GM12878 (cell line): Measurements from ENCODE around the gene EEPD1. TPM values are rescaled to one million over a fixed set of nuclear protein-coding genes. Genes with fewer than 3 reads are reported as not detected.

ENCODE experiments used
- ATAC-seq: fragments of 200-7000 bp; cut with Tn5 transposase; 3 replicates; pipeline ENCODE4 v1.9.1; 2020; ENCODE audit warnings: mild to moderate bottlenecking, moderate library complexity
- BruUV-seq: library from RNA; stranded (reverse); fragments of 400-500 nt; replicated peaks from 2 replicates; lab custom pipeline; 2021; lab: Mats Ljungman, UMichigan
- CTCF ChIA-PET: fragments of 300-600 bp; sonication (Branson Sonifier 250); formaldehyde crosslinking; extraction: SDS; loops from one replicate; lab custom pipeline; 2021; ENCODE audit warnings: inconsistent platforms; lab: Yijun Ruan, JAX
- POLR2A ChIA-PET: fragments of 350-600 bp; formaldehyde crosslinking; extraction: SDS; loops from one replicate; lab custom pipeline; 2021; ENCODE audit warnings: inconsistent platforms; lab: Charles Lee
- RAD21 ChIA-PET: fragments of 300-600 bp; sonication (Branson Sonifier 250); formaldehyde crosslinking; loops from one replicate; lab custom pipeline; 2023; ENCODE audit warnings: antibody characterized with exemption; ENCODE audit not compliant: unreplicated experiment; lab: Charles Lee
- SMC1A ChIA-PET: fragments of 300-600 bp; sonication (Branson Sonifier 250); formaldehyde crosslinking; loops from one replicate; lab custom pipeline; 2023; ENCODE audit not compliant: unreplicated experiment, uncharacterized antibody; lab: Charles Lee
- DNase-seq: peaks from one replicate; pipeline ENCODE4 v3.0.0-alpha.2; 2011; ENCODE audit warnings: low read depth, low spot score
- FAIRE-seq: peaks from 3 replicates; lab custom pipeline; 2011; peaks lifted over from hg19 to GRCh38; lab: Jason Lieb, UNC
- H2AFZ ChIP-seq: 2 replicates; pipeline ENCODE4 v1.6.0; 2011; ENCODE audit warnings: low read depth, low read length, control low read depth; ENCODE audit not compliant: control insufficient read depth
- H3K27ac ChIP-seq: 2 replicates; pipeline ENCODE4 v1.5.1; 2011; ENCODE audit warnings: control low read depth; ENCODE audit not compliant: control insufficient read depth, insufficient read depth
- H3K27me3 ChIP-seq, 2 experiments: replicated peaks in 1 of 2; 2 replicates each; pipeline versions ENCODE4 v1.6.0 to v1.6.1; 2011; ENCODE audit warnings: low read length in 1 of 2; ENCODE audit not compliant: control insufficient read depth in 2 of 2, insufficient read depth in 2 of 2
- H3K36me3 ChIP-seq, 2 experiments: 2 replicates each; pipeline ENCODE4 v1.5.1; 2011; ENCODE audit warnings: low read length in 1 of 2; ENCODE audit not compliant: control insufficient read depth in 2 of 2, insufficient read depth in 2 of 2
- H3K4me1 ChIP-seq: 2 replicates; pipeline ENCODE4 v1.6.1; 2011; ENCODE audit warnings: mild to moderate bottlenecking, low read length, moderate library complexity, mixed read lengths; ENCODE audit not compliant: control insufficient read depth, insufficient read depth
- H3K4me2 ChIP-seq: 2 replicates; pipeline ENCODE4 v1.6.0; 2011; ENCODE audit warnings: control low read depth; ENCODE audit not compliant: control insufficient read depth, insufficient read depth
- H3K4me3 ChIP-seq: fragments of 200-600 bp; sonication (generic); 2 replicates; pipeline ENCODE4 v1.5.1; 2016
- H3K79me2 ChIP-seq: 2 replicates; pipeline ENCODE4 v1.6.0; 2011; ENCODE audit warnings: low read length; ENCODE audit not compliant: control insufficient read depth, insufficient read depth
- H3K9ac ChIP-seq: 2 replicates; pipeline ENCODE4 v1.8.0; 2011; ENCODE audit warnings: low read length, control low read depth, mixed read lengths; ENCODE audit not compliant: control insufficient read depth, insufficient read depth
- H3K9me3 ChIP-seq: replicated peaks from 3 replicates; pipeline ENCODE4 v1.5.1; 2011; ENCODE audit warnings: mild to moderate bottlenecking, low read length; ENCODE audit not compliant: control insufficient read depth, insufficient read depth
- H4K20me1 ChIP-seq: 2 replicates; pipeline ENCODE4 v1.6.0; 2011; ENCODE audit not compliant: control insufficient read depth, insufficient read depth
- BHLHE40 ChIP-seq, 2 experiments: fragments of 450-650 bp in 1 of 2; IDR thresholded peaks; 2 replicates each; pipeline ENCODE4 v1.6.1; 2011 to 2017; ENCODE audit warnings: low read depth in 2 of 2, borderline replicate concordance in 1 of 2, improper control_type of control experiment in 1 of 2, low read length in 1 of 2, mild to moderate bottlenecking in 1 of 2
- CHD4 ChIP-seq: fragments of 200-600 bp; sonication (generic); IDR thresholded peaks from 2 replicates; pipeline ENCODE4 v1.6.1; 2016; ENCODE audit warnings: mild to moderate bottlenecking
- CUX1 ChIP-seq: IDR thresholded peaks from 2 replicates; pipeline ENCODE4 v1.6.1; 2012; ENCODE audit warnings: improper control_type of control experiment, low read depth, low read length; ENCODE audit not compliant: insufficient replicate concordance
- E4F1 ChIP-seq: fragments of 450-650 bp; IDR thresholded peaks from 2 replicates; pipeline ENCODE4 v1.6.1; 2018; ENCODE audit warnings: borderline replicate concordance, mild to moderate bottlenecking; ENCODE audit not compliant: partially characterized antibody
- NFYB ChIP-seq: IDR thresholded peaks from 2 replicates; pipeline ENCODE4 v1.6.1; 2011; ENCODE audit warnings: low read depth, mild to moderate bottlenecking, low read length, improper control_type of control experiment, moderate library complexity; ENCODE audit not compliant: insufficient read depth
- PBX3 ChIP-seq: IDR thresholded peaks from 2 replicates; pipeline ENCODE4 v1.6.1; 2011; ENCODE audit warnings: mild to moderate bottlenecking, low read depth, low read length, moderate library complexity; ENCODE audit not compliant: insufficient replicate concordance
- SMC3 ChIP-seq: IDR thresholded peaks from 2 replicates; pipeline ENCODE4 v1.6.1; 2011; ENCODE audit warnings: low read length, improper control_type of control experiment, borderline replicate concordance
- SRF ChIP-seq, 2 experiments: IDR thresholded peaks; 2 replicates each; pipeline ENCODE4 v1.6.1; 2011; ENCODE audit warnings: low read depth in 2 of 2, low read length in 2 of 2, mild to moderate bottlenecking in 1 of 2, moderate library complexity in 1 of 2
- STAT3 ChIP-seq: IDR thresholded peaks from 2 replicates; pipeline ENCODE4 v1.6.1; 2011; ENCODE audit warnings: low read depth, low read length, improper control_type of control experiment
- SUPT20H ChIP-seq: IDR thresholded peaks from 2 replicates; pipeline ENCODE4 v1.6.1; 2011; ENCODE audit warnings: low read depth, mild to moderate bottlenecking, low read length, moderate library complexity, borderline replicate concordance; ENCODE audit not compliant: control insufficient read depth
- YY1 ChIP-seq: IDR thresholded peaks from 2 replicates; pipeline ENCODE4 v1.6.1; 2011; ENCODE audit warnings: low read depth, mild to moderate bottlenecking, low read length
- ZNF217 ChIP-seq: fragments of 450-650 bp; IDR thresholded peaks from 2 replicates; pipeline ENCODE4 v1.6.1; 2017; ENCODE audit warnings: antibody characterized with exemption, mild to moderate bottlenecking
- ZNF24 ChIP-seq: fragments of 450-650 bp; IDR thresholded peaks from 2 replicates; pipeline ENCODE4 v1.6.1; 2017; ENCODE audit warnings: antibody characterized with exemption, mild to moderate bottlenecking
- ZSCAN29 ChIP-seq: fragments of 450-650 bp; IDR thresholded peaks from 2 replicates; pipeline ENCODE4 v1.6.1; 2017; ENCODE audit warnings: mild to moderate bottlenecking, moderate library complexity
- WGBS: methylation state at CpG from one replicate; pipeline ENCODE4 v1.1.6; 2016; ENCODE audit warnings: low lambda C conversion rate; ENCODE audit not compliant: insufficient replicate concordance, insufficient coverage; ENCODE audit errors: missing lambda C conversion rate; 5-methylcytosine and 5-hydroxymethylcytosine counted together
- in situ Hi-C: fragments of 300-500 bp; cut with MboI; formaldehyde crosslinking; loops from 9 replicates; pipeline ENCODE4 v1.14.3; 2018; ENCODE audit warnings: mixed read lengths
- intact Hi-C: fragments of 100-400 bp; cut with micrococcal nuclease; formaldehyde crosslinking; loops from one replicate; pipeline ENCODE4 v1.14.2; 2022; ENCODE audit not compliant: unreplicated experiment
- polyA plus RNA-seq, 11 experiments: library from polyadenylated mRNA; depleted of rRNA in 4 of 11; unstranded in 6 of 11; stranded (reverse) in 5 of 11; fragments of >200 nt; fragmentation: Nextera tagmentation in 4 of 11; fragmentation: Illumina TruSeq in 1 of 11; extraction: Ambion mirVana in 4 of 11; extraction: Trizol in 1 of 11; gene quantifications; 1 replicate in 1 of 11; 2 replicates in 10 of 11; pipeline versions ENCODE4 v1.2.1 to v1.2.3, GENCODE V29; 2011 to 2016; ENCODE audit warnings: inconsistent platforms in 2 of 11, missing spikeins in 2 of 11, low read depth in 1 of 11
- total RNA-seq, 4 experiments: library from RNA; depleted of rRNA in 3 of 4; stranded (reverse); fragments of >200 nt in 3 of 4; fragmentation: Illumina TruSeq in 1 of 4; extraction: Trizol in 1 of 4; gene quantifications; 2 replicates each; pipeline versions ENCODE4 v1.2.1 to v1.2.3, GENCODE V29; 2013 to 2021

EEPD1 gene
- total and polyA plus RNA-seq, 10 of the 15 experiments (the other 5 are each of a cell fraction or from before 2014, with no cell fraction given): 0.24 to 2.8 (median 0.86) TPM; not detected in 1

- Histone ChIP-seq H3K4me2 (no peak overlapping the region), H3K36me3 (no peaks in the 10 kb centered on the region), H3K27ac (no peak overlapping the region), H3K27me3 (no peaks in the 10 kb centered on the region; a peak in 1 of 4 replicates), H3K79me2 (no peaks in the 10 kb centered on the region), H2AFZ (no peak overlapping the region), H3K4me3 (no peak overlapping the region), H3K4me1 (peaks cover 8% of the 10 kb centered on the region), H3K9ac (no peak overlapping the region), H3K9me3 (no peaks in the 10 kb centered on the region; the same call in 2 of the 3 replicates), H4K20me1 (no peaks in the 10 kb centered on the region)
- in situ Hi-C loops (no loop called here), intact Hi-C loops (no loop called here)
- BruUV-seq: no TSS peak
- ChIA-PET POLR2A (interaction anchor here (0.6 to 1.0 kb wide), 4 partner anchors 12 to 105 kb away, joined by 3 to 4 read pairs (median 4); no protein-coding TSS in a partner anchor), SMC1A (interaction anchor here (1.0 to 8.7 kb wide), 3 partner anchors 13 to 104 kb away, joined by 3 to 92 read pairs (median 3); no protein-coding TSS in a partner anchor), CTCF (interaction anchor here (0.8 to 1.1 kb wide), 2 partner anchors 19 to 107 kb away, joined by 3 read pairs; no protein-coding TSS in a partner anchor), RAD21 (interaction anchor here (1.4 to 7.8 kb wide), 5 partner anchors 11 to 152 kb away, joined by 3 to 62 read pairs (median 7); no protein-coding TSS in a partner anchor)
- FAIRE-seq (no peak), DNase-seq (no peak), ATAC-seq (peak; percentile 9; the same call in 1 of the 3 replicates)
- 22% methylated on average over 7 of the region's 7 CpGs for WGBS
- no peak for TF ChIP-seq YY1
- TF ChIP-seq E4F1: no peak
- no peak for TF ChIP-seq CHD4
- TF ChIP-seq BHLHE40 (IDR thresholded peaks at IDR 0.05; ENCODE audit: borderline replicate concordance in 1 of 2, low read depth in 2 of 2, low read length in 1 of 2): no peak
- TF ChIP-seq SMC3: no peak
- TF ChIP-seq STAT3: no peak
- no peak for TF ChIP-seq PBX3
- TF ChIP-seq ZNF217: no peak
- TF ChIP-seq SUPT20H: no peak
- no peak for TF ChIP-seq CUX1
- TF ChIP-seq ZNF24: no peak
- no peak for TF ChIP-seq SRF (IDR thresholded peaks at IDR 0.05; ENCODE audit: low read depth in 2 of 2, low read length in 2 of 2)
- no peak for TF ChIP-seq ZSCAN29
- TF ChIP-seq NFYB: no peak
Observed at GRCh38 chr7:36278620-36279172, 125.6 kb downstream of the EEPD1 start.
